ENCODE measurements around the gene CDC42BPB. TPM values are rescaled to one million over a fixed set of nuclear protein-coding genes. Genes with fewer than 3 reads are reported as not detected.
"Not testable (repeated sequence)": the region's sequence is repeated elsewhere in the genome, so short reads cannot be mapped to it uniquely, and the experiment has no call there.

The CDC42BPB gene
- total and polyA plus RNA-seq, 12 donors = 41.1 to 108 (median 77.4) TPM

DNA sequence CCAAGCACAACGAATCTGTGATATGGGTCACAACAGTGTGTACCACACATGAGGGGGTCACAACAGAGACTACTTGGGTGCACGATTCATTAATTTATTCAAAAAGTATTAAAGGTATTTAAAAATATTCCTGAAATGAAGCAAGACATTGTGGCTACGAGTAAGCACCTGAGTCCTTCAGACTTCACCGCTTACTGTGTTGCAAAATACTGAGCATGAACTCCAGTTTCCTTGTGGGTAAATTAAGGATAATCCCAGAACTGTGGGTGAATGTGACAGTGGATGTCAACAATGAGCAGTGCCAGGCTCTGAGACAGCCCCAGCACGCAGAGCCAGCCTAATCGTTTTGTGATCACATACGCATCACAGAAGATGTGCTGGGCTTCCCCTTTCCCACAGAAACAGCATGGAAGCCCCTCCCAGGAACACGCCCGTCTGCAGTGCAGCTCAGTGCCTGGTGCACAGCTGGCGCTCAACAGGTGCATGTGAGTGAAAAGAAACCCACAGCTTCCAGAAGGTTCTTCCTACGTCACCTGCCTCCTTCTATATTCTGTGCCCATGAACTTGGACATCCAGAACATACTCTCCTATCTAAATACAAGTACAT lies 29.1 kb downstream of the CDC42BPB start:
- no peak for TF ChIP-seq POLR2A (IDR thresholded peaks at IDR 0.05)
- TF ChIP-seq, protein P1, sequence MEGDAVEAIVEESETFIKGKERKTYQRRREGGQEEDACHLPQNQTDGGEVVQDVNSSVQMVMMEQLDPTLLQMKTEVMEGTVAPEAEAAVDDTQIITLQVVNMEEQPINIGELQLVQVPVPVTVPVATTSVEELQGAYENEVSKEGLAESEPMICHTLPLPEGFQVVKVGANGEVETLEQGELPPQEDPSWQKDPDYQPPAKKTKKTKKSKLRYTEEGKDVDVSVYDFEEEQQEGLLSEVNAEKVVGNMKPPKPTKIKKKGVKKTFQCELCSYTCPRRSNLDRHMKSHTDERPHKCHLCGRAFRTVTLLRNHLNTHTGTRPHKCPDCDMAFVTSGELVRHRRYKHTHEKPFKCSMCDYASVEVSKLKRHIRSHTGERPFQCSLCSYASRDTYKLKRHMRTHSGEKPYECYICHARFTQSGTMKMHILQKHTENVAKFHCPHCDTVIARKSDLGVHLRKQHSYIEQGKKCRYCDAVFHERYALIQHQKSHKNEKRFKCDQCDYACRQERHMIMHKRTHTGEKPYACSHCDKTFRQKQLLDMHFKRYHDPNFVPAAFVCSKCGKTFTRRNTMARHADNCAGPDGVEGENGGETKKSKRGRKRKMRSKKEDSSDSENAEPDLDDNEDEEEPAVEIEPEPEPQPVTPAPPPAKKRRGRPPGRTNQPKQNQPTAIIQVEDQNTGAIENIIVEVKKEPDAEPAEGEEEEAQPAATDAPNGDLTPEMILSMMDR (IDR thresholded peaks at IDR 0.05) = no peak
- intact Hi-C loops (cut with DNase I) = no loop called here
- Histone ChIP-seq H3K36me3 (replicated peaks in 1 of 2) (no peaks in the 10 kb centered on the region), H3K9me3 (replicated peaks in 1 of 3) (no peaks in the 10 kb centered on the region), H3K27ac (no peak overlapping the region), H3K4me1 (replicated peaks in 1 of 2) (peaks cover 0 to 41% of the 10 kb centered on the region in 2 donors), H3K4me3 (no peak overlapping the region), H3K27me3 (no peaks in the 10 kb centered on the region)
- 75 to 82% (median 76%) methylated on average over 11 of the region's 11 CpGs for WGBS, 4 donors
- DNase-seq = no peak

DNA sequence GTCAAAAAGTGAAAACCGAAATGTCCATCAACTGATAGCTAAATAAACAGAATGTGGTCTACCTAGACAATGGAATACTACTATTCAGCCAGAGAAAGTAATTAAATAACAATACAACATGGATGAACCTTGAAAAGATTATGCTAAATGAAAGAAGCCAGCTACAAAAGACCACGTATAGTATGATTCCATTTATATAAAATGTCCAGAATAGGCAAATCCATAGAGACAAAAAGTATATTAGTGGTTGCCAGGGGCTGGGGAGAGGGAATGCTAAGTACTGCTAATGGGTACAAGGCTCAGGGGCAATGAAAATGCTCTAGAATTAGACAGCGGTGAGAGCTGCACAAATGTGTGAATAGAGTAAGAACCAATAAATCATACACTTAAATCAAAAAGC lies 29.9 kb downstream of the CDC42BPB start:
- no peaks in the 10 kb centered on the region for H3K9me3 ChIP-seq (replicated peaks in 1 of 3)
- no peak overlapping the region for H3K27ac ChIP-seq
- DNase-seq = no peak
- intact Hi-C loops (cut with DNase I) = no loop called here
- H3K4me1 ChIP-seq (replicated peaks in 1 of 2) = peaks cover 0 to 49% of the 10 kb centered on the region in 2 donors
- no peaks in the 10 kb centered on the region for H3K27me3 ChIP-seq
- no peak for TF ChIP-seq POLR2A (IDR thresholded peaks at IDR 0.05)
- TF ChIP-seq, protein P1 (IDR thresholded peaks at IDR 0.05) = no peak
- H3K36me3 ChIP-seq (replicated peaks in 1 of 2) = no peaks in the 10 kb centered on the region
- 89 to 97% (median 96%) methylated on average over 3 of the region's 3 CpGs for WGBS, 4 donors
- no peak overlapping the region for H3K4me3 ChIP-seq

DNA sequence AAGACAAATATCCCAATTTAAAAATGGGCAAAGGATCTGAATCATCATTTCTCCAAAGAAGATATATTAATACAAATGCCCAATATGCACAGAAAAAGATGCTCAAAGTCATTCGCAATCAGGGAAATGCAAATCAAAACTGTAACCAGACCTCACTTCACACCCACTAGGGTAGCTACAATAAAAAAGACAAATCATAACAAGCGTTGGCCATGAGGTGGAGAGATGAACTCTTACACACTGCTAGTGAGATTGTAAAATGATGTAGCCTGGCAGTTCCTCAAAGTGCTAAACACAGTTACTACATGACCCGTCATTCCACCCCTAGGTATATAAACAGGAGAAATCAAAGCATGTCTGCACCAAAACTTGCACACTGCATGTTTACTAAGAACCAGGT lies 30.4 kb downstream of the CDC42BPB start:
- TF ChIP-seq POLR2A (IDR thresholded peaks at IDR 0.05) = no peak
- TF ChIP-seq, protein P1 (IDR thresholded peaks at IDR 0.05) = no peak
- Histone ChIP-seq H3K4me3 (no peak overlapping the region), H3K9me3 (replicated peaks in 1 of 3) (no peaks in the 10 kb centered on the region), H3K4me1 (replicated peaks in 1 of 2) (peaks cover 0 to 53% of the 10 kb centered on the region in 2 donors), H3K36me3 (replicated peaks in 1 of 2) (no peaks in the 10 kb centered on the region), H3K27me3 (no peaks in the 10 kb centered on the region), H3K27ac (no peak overlapping the region)
- 90 to 97% (median 96%) methylated on average over 3 of the region's 3 CpGs for WGBS, 4 donors
- DNase-seq = no peak
- intact Hi-C loops (cut with DNase I) = no loop called here

DNA sequence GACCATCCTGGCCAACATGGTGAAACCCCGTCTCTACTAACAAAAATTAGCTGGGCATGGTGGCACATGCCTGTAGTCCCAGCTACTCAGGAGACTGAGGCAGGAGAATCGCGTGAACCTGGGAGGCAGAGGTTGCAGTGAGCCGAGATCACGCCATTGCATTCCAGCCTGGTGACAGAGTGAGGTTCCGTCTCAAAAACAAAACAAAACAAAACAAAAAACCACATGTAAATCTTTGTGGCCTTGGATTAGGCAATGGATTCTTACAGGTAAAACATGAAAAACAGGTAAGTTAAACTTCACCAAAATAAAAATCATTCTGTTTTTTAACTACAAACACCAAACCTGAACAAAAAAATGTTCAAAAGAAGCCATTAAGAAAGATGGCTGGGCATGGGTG lies 31.2 kb downstream of the CDC42BPB start:
- H3K9me3 ChIP-seq (replicated peaks in 1 of 3); H3K4me3 ChIP-seq; H3K27me3 ChIP-seq; intact Hi-C loops (cut with DNase I); H3K36me3 ChIP-seq (replicated peaks in 1 of 2); H3K27ac ChIP-seq; DNase-seq: not testable (repeated sequence)
- WGBS, 4 donors = 93 to 97% (median 95%) methylated on average over 6 of the region's 6 CpGs
- H3K4me1 ChIP-seq (replicated peaks in 1 of 2) = peaks cover 0 to 50% of the 10 kb centered on the region in 2 donors

DNA sequence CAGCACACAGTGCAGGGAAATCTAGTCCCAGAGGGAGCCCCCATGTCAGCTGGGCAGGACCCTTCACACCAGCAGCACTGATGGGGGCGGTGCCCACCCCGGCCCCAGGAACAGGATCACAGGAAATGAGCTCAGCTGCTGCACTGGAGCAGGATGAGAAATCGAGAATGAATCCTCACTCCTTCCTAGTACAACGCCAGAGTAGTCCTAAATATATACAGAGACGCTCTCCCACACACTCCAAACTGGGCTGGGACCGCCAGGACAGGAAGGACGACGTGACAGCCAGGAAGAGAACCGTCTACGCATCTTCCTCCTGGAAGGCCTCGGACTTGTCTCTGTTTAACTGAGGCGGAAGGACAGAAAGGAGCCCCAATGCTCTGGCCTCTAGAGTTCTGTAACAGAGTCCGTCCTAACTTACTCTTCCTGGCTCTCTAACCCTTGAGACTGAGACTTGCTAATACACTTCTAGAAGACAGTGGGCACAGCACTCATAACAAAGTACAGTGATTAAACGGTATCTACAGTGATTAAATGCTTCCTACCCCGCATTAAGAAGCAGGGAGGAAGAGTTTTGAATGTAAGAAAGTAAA lies 33.4 kb downstream of the CDC42BPB start:
- TF ChIP-seq, protein P1 (IDR thresholded peaks at IDR 0.05) = no peak
- no peak for TF ChIP-seq POLR2A (IDR thresholded peaks at IDR 0.05)
- Histone ChIP-seq H3K27me3 (no peaks in the 10 kb centered on the region), H3K27ac (peak overlapping the region in 2 of 5 donors; percentile 43 to 54), H3K9me3 (replicated peaks in 1 of 3) (no peaks in the 10 kb centered on the region), H3K4me1 (replicated peaks in 1 of 2) (peaks cover 0 to 48% of the 10 kb centered on the region in 2 donors), H3K36me3 (replicated peaks in 1 of 2) (no peaks in the 10 kb centered on the region), H3K4me3 (no peak overlapping the region)
- WGBS, 4 donors = 59 to 72% (median 64%) methylated on average over 11 to 15 of the region's 15 CpGs
- intact Hi-C loops (cut with DNase I) = no loop called here
- DNase-seq = peak in 4 of 7 donors; percentile 20 to 72 (median 44)
